WTC11 (cell line): ENCODE data around the gene SPTAN1.
"Not testable (repeated sequence)": the region's sequence is repeated elsewhere in the genome, so short reads cannot be mapped to it uniquely, and the experiment has no call there.

Experiments
- CREB1 ChIP-seq: sonication (generic); formaldehyde crosslinking; IDR thresholded peaks from 2 replicates; pipeline ENCODE4 v1.8.0; 2023; ENCODE audit warnings: mild to moderate bottlenecking, missing genetic modification reagents
- MAX ChIP-seq: sonication (generic); formaldehyde crosslinking; IDR thresholded peaks from 2 replicates; pipeline ENCODE4 v1.8.0; 2022; ENCODE audit warnings: mild to moderate bottlenecking, missing genetic modification reagents
- TEAD4 ChIP-seq: sonication (generic); formaldehyde crosslinking; IDR thresholded peaks from 2 replicates; pipeline ENCODE4 v1.8.0; 2022; ENCODE audit warnings: mild to moderate bottlenecking, missing genetic modification reagents
- TF ChIP-seq, protein P1 (sequence below): sonication (generic); formaldehyde crosslinking; conservative IDR thresholded peaks from 2 replicates; pipeline ENCODE4 v1.8.1; 2022; ENCODE audit warnings: mild to moderate bottlenecking, missing genetic modification reagents

- TF ChIP-seq MAX; TEAD4 (CRISPR knock-in tag); CREB1: not testable (repeated sequence)
- TF ChIP-seq, protein P1, sequence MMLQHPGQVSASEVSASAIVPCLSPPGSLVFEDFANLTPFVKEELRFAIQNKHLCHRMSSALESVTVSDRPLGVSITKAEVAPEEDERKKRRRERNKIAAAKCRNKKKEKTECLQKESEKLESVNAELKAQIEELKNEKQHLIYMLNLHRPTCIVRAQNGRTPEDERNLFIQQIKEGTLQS (CRISPR knock-in tag) = not testable (repeated sequence)
Observed at GRCh38 chr9:128666481-128666941, 114.1 kb downstream of the SPTAN1 start.
